GM12864 (cell line): ENCODE measurements around the gene MYL11.

Experiments used
- DNase-seq: peaks from one replicate; pipeline ENCODE4 v3.0.0-alpha.2; 2011; ENCODE audit warnings: low read depth
- H3K4me3 ChIP-seq: 2 replicates; pipeline ENCODE4 v1.5.1; 2011; ENCODE audit warnings: mild to moderate bottlenecking, low read depth, low read length, control low read depth
- TF ChIP-seq, protein P1 (sequence below): IDR thresholded peaks from 2 replicates; pipeline ENCODE4 v1.5.1; 2011; ENCODE audit warnings: low read depth, mild to moderate bottlenecking, moderate library complexity, low read length, control low read depth, inconsistent platforms; ENCODE audit errors: missing control alignments

MYL11 gene

DNA sequence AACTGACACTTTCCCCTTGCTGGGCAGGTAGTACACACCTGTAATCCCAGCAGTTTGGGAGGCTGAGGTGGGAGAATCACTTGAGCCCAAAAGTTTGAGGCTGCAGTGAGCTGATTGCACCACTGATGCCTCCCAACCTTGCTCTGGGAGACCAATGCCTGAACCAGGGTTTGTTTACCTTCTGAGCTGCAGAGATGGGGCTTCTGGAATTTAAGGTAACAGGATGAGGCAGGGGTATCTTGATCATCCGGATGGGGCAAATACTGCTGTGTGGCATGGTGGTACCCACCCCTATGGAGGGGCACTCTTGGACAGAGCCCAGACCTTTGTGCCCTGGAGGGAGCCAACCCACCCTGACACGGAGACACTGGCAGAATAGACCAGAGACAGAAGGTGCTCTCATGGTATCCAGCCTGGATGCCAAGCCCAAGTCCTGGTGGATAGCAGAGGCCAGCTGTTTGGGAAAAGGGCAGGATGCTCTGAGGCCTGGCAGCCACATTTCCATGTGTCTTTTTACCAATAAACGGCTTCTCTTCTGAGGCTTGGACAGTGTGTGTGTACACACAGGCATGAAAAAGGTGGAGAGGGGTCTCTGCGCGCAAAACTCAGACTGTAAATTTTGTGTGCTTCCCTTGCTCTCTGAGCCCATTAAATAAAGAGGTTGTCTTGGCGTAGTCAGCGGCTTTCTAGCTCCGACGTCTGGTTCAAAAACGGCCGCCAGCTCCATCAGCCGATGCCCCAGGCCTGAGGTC lies 25.0 kb downstream of the MYL11 start:
- H3K4me3 ChIP-seq: peak overlapping the region; percentile 57
- TF ChIP-seq, protein P1, sequence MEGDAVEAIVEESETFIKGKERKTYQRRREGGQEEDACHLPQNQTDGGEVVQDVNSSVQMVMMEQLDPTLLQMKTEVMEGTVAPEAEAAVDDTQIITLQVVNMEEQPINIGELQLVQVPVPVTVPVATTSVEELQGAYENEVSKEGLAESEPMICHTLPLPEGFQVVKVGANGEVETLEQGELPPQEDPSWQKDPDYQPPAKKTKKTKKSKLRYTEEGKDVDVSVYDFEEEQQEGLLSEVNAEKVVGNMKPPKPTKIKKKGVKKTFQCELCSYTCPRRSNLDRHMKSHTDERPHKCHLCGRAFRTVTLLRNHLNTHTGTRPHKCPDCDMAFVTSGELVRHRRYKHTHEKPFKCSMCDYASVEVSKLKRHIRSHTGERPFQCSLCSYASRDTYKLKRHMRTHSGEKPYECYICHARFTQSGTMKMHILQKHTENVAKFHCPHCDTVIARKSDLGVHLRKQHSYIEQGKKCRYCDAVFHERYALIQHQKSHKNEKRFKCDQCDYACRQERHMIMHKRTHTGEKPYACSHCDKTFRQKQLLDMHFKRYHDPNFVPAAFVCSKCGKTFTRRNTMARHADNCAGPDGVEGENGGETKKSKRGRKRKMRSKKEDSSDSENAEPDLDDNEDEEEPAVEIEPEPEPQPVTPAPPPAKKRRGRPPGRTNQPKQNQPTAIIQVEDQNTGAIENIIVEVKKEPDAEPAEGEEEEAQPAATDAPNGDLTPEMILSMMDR: no peak
- DNase-seq: no peak

DNA sequence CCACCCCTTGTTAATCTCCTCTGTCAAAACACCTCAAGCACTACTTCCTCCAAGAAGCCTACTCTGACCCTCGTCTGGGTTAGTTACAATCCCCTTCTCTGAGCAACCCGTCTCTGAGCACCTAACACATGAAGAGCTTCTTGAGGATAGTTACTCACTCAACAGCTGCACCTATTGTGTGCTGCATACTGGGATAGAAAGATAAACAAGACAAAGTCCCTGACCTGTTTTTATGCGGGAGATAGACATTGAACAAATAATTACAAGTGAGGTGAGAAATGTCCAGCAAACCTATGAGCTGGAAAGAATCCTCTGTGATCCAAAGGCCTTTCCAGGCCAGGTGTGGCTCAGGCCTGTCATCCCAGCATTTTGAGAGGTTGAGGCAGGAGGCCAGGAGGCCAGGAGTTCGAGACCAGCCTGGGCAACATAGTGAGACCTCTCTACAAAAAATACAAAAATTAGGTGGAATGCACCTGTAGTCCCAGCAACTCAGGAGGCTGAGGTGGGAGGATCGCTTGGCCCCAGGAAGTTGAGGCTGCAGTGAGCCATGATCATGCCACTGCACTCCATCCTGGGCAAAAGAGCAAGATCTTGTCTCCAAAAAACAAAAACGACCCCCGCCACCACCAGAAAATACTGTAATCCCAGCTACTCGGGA lies 27.3 kb downstream of the MYL11 start:
- TF ChIP-seq, protein P1: no peak
- no peak overlapping the region for H3K4me3 ChIP-seq
- no peak for DNase-seq

DNA sequence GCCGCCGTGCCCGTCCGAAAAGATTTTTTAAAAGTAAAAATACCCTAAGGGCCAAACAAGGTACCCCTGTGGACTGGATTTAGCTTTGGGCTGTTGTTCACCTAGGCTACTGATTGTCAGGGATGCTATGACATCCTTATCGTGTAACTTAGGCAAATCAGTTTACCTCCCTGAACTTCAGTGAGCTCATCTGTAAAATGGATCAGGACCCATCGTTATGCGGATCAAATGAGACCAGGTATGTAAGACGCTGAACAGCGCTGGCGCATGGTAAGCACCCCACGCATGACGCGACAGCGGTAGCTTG lies 32.1 kb downstream of the MYL11 start:
- TF ChIP-seq, protein P1: no peak
- DNase-seq: no peak
- peak overlapping the region; percentile 66 for H3K4me3 ChIP-seq

DNA sequence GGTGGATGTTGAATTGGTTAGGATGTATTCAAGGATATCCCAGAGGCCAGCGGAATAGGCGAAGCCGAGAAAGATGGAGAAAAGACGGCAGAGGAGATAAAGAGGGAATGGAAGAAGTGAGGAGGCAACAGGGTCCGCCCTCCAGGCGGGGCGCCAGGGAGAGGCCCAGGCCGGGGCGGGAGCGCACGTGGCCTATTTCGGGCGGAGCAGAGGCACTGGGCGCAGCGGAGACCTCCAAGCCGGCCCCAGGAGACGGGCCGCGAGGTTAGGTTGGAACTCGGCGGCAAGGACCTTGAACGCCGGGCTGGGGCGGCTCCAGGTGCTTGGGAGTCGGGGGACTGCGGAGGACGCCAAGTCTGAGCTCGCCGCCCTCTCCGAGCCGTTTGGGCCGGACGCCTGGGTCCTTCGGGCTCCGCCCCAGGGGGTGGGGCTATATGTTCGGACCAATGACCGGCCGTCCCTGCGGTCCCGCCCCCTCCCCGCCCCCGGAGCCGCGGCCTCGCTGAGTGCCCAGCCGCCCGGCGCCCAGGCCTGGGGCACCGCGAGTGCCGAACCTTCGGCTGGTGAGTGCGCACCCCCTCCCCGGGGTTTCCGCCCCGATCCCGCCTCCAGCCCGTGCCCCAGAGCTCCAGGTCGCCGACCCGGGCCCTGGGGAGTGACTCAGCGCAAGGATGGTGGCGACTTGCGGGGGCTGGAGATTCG lies 32.7 kb downstream of the MYL11 start, which contains the start of gene ZNF771:
Gene ZNF771, plus strand, starts transcription at position 505 of the 702 bp plus-strand sequence. CDS start 448 bp downstream, outside the sequence.
- TF ChIP-seq, protein P1: peak; percentile 20
- DNase-seq: peak; percentile 37
- peak within 1 kb of the TSS; percentile 66 for H3K4me3 ChIP-seq

DNA sequence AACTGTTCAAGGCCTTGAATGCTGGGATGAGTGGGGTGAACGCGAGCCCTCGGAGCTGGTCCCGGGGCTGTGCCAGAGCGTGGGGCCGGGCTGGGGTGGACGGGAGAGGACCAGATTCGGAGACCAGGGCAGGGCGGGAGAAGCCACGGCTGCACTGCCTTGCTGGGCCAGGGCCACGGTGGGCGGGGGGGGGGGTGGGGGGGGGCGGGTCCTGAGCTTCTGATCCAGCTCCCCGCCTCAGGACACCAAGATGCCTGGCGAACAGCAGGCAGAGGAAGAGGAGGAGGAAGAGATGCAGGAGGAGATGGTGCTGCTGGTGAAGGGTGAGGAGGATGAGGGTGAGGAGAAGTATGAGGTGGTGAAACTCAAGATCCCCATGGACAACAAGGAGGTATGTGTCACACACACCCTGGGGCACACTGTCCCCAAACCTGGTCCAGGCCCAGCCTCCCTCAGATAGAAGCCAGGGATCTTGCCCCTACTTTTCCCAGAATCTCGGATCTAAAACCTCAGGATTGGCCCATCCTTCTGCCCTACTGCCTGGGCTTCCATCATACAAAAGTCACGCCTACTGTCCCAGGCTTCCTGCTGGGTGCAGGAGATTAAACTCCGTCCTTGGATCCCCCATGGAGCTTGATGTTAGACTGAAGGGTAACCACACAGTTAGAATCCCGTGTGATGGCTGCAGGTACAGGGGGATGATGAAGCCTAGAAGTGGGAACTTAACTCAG lies 33.4 kb downstream of the MYL11 start:
- TF ChIP-seq, protein P1: no peak

DNA sequence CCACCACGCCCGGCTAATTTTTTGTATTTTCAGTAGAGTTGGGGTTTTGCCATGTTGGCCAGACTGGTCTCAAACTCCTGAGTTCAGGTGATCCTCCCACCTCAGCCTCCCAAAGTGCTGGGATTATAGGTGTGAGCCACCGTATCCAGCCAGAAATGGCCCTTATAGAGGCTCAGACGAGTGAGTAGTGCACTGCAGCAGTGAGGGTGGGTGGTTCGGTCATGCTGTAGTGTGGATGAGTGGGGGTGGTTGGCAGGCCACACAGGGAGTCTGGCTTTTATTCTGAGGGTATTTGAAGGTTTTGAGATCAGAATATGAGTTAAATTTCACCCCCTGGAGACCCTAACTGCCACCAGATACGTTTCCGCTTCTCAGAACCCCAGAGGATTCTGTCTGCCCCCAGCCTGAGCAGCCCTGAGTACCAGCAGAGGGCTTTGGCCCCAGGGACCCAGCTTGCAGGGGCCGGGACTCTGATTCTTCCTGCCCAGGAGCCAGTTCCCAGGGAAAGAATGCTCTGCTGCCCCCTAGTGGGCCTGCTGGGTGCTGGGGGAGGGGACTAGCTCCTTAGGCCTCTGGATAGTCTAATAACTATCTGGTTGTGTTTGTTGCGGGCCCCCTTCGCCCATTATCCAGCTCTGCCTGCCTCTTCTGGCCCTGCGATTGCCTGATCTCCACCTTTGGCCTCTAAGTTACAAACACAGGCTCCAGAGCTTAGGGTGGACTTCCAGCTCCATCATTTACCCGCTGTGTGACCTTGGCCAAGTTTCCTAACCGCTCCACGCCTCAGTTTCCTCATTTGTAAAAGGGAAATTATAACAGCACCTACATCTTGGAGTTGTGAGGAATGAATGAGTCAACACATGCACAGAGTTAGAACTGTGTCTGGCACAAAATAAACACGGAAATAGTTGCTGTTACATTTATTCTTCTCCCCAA lies 34.8 kb downstream of the MYL11 start:
- no peak overlapping the region for H3K4me3 ChIP-seq
- TF ChIP-seq, protein P1: peak; percentile 92
- peak; percentile 55 for DNase-seq

More for the DNA sequence above, 33.4 kb downstream of the MYL11 start:
- peak overlapping the region; percentile 66 for H3K4me3 ChIP-seq
- DNase-seq: no peak
